Jurkat, Clone E6-1 (cell line): Measurements from ENCODE around the gene PRR15L.

ENCODE experiments used
- DNase-seq: peaks from one replicate; pipeline ENCODE4 v3.0.0-alpha.2; 2011; ENCODE audit warnings: low read depth, low spot score
- H3K4me3 ChIP-seq: 2 replicates; pipeline ENCODE4 v1.5.1; 2011; ENCODE audit warnings: mild to moderate bottlenecking, low read length, control low read depth, moderate library complexity

PRR15L gene

DNA sequence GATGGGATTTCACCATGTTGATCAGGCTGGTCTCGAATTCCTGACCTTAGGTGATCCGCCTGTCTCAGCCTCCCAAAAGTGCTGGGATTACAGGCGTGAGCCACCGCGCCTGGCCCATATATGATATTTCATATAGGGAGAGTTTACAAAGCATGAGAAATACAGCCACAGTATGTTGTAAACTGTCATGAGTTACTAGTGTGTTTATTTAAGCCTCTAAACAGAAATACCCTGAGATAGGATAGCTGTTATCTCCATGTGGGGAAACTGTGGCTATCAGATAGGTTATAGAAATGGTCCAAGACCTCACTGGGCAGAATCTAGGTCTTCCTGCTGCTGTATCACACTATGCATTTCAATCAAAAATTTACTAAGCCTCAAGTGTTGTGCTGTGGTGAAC lies 11.2 kb upstream of the PRR15L start:
- no peak for DNase-seq
- H3K4me3 ChIP-seq: no peak overlapping the region

GRCh38 chr17:47967607-47968252 lies 10.0 kb upstream of the PRR15L start:
- no peak for DNase-seq
- no peak overlapping the region for H3K4me3 ChIP-seq

GRCh38 chr17:47966079-47966519 lies 8.4 kb upstream of the PRR15L start:
- no peak for DNase-seq
- H3K4me3 ChIP-seq: no peak overlapping the region

- H3K4me3 ChIP-seq: no peak overlapping the region
- no peak for DNase-seq
Observed at GRCh38 chr17:47964856-47965255, 7.2 kb upstream of the PRR15L start.

- H3K4me3 ChIP-seq: no peak overlapping the region
- DNase-seq: no peak
Observed at GRCh38 chr17:47962901-47963300, 5.2 kb upstream of the PRR15L start.

DNA sequence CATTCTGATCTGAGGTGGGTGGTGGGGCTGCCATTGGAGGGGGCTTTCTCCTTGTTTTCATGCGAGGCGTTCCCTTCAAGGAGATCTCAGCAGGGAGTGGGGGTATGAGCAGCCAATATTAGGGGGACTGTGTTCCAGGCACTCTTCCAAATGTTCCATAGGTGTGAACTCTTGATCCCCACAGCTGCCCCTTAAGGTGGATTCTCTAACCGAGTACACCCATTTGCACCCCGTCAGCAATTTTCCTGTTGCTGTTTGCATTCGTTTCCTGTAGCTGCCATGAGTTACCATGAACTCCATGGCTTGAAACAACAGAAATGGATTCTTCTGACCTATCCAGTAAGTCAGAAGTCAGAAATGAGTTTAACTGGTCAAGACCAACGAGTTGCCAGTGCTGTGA lies 3.7 kb upstream of the PRR15L start:
- DNase-seq: no peak
- H3K4me3 ChIP-seq: no peak overlapping the region

GRCh38 chr17:47959825-47960655 lies 2.4 kb upstream of the PRR15L start:
- no peak overlapping the region for H3K4me3 ChIP-seq
- no peak for DNase-seq

DNA sequence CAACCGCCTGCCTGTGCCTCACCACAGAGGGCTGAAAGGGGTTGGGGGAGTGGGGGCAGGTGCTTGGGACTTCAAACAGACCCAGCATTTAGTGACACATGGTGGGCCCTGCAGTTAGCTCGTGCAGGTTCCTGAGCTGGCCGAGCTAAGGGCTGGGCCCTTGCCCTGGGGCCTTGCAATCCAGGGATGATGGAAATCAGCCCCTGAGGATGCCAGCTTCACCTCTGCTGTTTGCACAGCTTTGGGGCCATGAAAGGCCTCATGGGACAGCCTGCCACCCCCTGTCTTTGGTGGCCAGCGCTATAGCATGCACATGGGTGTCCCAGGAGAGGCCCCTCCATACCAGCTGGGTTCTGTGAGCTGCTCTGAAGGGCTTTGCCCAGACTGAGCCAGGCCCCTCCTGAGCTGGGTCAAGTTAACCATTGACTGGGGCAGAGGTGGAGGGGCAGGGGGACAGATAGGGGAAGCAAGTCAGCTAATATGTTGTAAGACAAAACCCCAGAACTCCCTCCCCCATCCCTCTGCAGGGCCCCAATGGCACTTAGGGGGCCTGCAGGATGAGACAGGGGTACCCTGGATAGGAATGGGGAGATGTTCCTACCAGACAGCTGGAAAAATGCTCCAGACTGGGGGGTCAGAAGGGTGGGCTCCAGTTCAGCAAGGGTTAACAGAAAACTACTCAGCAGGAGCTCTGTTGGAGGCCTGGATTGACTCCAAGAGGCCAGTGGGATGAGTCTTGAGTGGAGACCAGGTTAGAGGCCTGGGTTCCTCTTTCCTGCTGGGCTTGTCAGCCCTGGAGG lies 692 bp downstream of the PRR15L start:
- H3K4me3 ChIP-seq: no peak overlapping the region
- DNase-seq: no peak

DNA sequence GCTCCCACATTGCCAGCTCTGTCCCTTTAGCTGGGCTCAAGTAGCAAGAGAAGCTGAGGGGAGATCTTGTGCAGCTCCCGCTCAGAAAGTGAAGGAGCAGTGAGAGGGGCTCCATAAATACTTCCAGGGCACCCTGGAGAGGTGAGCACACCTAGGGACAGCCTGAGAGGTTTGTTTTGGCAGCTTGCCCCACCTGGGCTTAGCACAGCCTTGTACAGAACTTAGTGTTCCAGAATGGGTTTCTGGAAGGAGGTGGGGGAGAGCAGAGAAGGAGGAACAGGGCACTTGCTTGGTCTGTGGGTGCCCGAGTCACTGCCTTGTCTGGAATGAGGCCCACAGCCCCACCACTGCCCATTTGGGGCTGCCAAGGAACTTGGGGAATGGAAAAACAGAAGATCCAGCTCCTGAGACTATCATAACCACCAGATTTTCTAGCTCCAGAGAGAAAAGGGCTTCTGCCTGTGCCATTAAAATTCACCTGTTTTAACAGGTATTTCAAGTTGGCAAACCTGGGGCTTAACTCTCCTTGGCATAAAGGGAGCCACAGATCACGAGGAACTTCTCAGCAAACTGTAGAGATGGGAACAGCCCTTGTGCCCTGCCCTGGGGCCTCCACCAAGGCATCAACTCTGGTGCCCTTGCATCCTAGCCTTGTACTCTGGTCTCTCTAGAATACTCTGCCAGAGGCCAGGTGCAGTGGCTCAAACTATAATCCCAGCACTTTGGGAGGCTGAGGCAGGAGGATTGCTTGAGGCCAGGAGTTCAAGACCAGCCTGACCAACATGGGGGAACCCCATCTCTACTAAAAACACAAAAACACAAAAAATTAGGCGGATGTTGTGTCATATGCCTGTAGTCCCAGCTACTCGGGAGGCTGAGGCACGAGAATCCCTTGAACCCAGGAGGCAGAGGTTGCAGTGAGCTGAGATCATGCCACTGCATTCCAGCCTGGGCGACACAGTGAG lies 1.9 kb downstream of the PRR15L start:
- DNase-seq: no peak
- H3K4me3 ChIP-seq: no peak overlapping the region

GRCh38 chr17:47953909-47954308 lies 3.8 kb downstream of the PRR15L start:
- no peak overlapping the region for H3K4me3 ChIP-seq
- DNase-seq: no peak

DNA sequence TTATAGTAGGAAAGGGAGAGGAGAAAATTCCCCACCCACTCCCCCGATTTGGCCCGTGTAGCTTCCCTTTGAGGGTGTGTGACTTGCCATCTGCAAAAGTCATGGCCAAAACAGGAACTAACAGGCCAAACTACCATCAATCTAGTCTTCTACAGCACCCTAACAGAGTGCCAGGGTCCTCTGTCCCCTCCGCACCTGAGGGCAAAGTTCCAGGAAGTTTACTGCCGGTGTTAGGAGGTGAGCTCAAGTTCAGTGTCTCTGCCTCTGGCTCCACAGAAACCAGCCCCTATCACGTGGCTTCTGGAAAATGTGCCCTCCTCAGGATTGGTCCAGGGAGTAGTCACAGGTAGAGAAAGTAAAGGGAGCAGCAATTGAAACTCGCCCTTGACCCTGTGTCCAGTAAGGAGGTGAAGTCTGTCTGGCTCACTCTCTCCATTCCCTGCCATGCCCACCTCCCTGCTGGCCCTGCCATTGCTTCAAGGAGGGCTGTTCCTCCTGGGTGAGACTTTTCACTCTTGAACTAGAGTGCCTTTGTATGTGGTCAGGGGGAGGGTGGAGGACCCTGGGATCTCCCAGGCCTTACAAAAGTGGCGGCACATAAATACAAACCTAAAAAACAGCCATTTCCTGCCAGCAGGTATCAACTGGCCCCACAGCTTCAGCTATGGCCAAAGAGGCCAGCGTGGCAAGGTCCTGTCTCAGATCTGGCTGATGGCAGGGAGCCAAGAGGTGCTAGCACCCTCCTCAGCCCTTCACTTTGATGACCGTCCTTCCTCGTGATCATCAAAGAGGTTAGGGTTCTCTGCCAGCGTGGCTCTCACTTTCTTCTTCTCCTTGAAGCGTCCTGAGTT lies 5.3 kb downstream of the PRR15L start:
- DNase-seq: no peak
- no peak overlapping the region for H3K4me3 ChIP-seq

DNA sequence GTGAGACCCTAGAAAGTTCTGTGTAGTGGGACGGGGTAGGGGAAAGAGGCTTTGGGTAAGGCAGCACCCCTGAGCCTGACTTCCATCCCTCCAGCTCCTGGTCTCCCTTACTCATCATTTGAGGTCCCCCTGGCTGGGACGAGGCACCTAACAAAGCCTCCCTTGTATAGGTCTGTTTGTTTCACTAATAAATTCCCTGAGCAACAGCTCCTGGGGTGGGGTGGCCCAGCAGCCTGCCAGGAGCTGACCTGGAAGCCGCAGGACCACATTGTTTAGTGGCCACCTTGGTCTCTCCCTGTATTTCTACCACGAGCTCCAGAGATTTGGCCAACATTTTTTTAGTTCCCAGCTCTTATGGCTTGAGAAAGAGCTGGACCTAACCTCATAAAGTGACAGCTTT lies 7.2 kb downstream of the PRR15L start:
- no peak overlapping the region for H3K4me3 ChIP-seq
- no peak for DNase-seq

- no peak overlapping the region for H3K4me3 ChIP-seq
- DNase-seq: no peak
Observed at GRCh38 chr17:47949946-47950345, 7.7 kb downstream of the PRR15L start.

- H3K4me3 ChIP-seq: no peak overlapping the region
- no peak for DNase-seq
Observed at GRCh38 chr17:47949197-47949759, 8.4 kb downstream of the PRR15L start.

DNA sequence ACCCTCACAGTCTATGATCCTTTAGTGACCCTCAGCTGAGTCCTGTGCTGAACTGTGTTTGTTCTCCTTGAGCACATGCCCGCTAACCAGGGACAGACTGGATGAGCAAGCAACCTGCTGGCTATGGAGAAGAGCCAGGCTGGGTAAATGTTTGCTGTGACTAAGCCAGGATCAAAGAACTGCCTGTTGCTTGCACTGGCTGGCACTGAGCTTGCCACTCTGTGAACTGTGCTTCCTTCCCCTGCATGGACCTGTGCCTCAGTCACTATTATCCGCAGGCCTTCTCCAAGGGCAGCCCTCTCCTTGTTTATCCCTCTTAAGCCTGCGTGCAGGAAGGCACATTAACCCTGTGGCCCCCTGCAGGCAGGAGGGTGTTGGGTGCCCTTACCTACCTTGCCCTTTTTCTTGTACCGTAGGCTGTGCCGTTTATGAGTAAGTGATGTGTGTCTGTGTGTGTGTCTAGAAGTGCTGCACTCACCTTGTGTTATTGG lies 8.9 kb downstream of the PRR15L start:
- no peak overlapping the region for H3K4me3 ChIP-seq
- DNase-seq: no peak

DNA sequence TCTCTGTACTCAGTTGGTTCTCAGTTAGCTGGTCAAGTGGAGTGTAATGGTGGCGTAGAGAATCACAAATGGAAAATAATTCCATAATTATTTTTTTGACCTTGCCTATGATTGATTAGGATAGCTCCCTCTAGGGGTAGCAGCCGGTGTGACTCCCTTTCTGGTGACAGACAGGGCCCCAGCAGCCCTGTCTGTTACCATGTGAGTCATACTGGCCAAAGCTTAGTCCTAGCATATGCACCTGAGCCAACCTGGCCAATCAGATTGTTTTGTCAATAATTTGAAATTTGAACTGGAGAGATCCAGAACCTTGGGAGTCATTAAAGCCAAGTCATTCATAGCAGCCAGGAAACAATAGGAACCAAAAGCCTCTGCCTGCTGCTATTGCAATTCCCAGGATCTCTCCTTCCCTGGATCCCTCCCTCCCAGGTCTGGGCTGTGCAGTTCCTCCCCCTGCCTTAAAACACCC lies 10.7 kb downstream of the PRR15L start:
- H3K4me3 ChIP-seq: no peak overlapping the region
- DNase-seq: peak; percentile 64

GRCh38 chr17:47946516-47946915 lies 11.2 kb downstream of the PRR15L start:
- DNase-seq: no peak
- no peak overlapping the region for H3K4me3 ChIP-seq
